IMR-90 (cell line): ENCODE results near the gene S100A8.

ENCODE experiments used
- BHLHE40 ChIP-seq: fragments of 150-350 bp; IDR thresholded peaks from 2 replicates; pipeline ENCODE4 v1.6.1; 2016; ENCODE audit warnings: mild to moderate bottlenecking, low read depth, low read length
- CEBPB ChIP-seq: IDR thresholded peaks from 2 replicates; pipeline ENCODE4 v1.6.1; 2012; ENCODE audit warnings: low read depth, low read length, improper control_type of control experiment
- MAZ ChIP-seq: IDR thresholded peaks from 2 replicates; pipeline ENCODE4 v1.6.1; 2012; ENCODE audit warnings: low read depth, mild to moderate bottlenecking, low read length, improper control_type of control experiment, moderate library complexity, borderline replicate concordance
- MXI1 ChIP-seq: IDR thresholded peaks from 2 replicates; pipeline ENCODE4 v1.6.1; 2012; ENCODE audit warnings: low read depth, mild to moderate bottlenecking, low read length, moderate library complexity, borderline replicate concordance
- POLR2A ChIP-seq: IDR thresholded peaks from 2 replicates; pipeline ENCODE4 v1.6.1; 2012; ENCODE audit warnings: mild to moderate bottlenecking, low read depth, low read length
- RFX5 ChIP-seq: IDR thresholded peaks from 2 replicates; pipeline ENCODE4 v1.8.0; 2012; ENCODE audit warnings: low read depth, mild to moderate bottlenecking, low read length, moderate library complexity
- SMC3 ChIP-seq: fragments of 150-350 bp; IDR thresholded peaks from 2 replicates; pipeline ENCODE4 v1.6.1; 2016; ENCODE audit warnings: low read depth, mild to moderate bottlenecking, antibody characterized with exemption, low read length, moderate library complexity
- TF ChIP-seq, protein P1 (sequence below): conservative IDR thresholded peaks from 2 replicates; pipeline ENCODE4 v1.5.1; 2012; ENCODE audit warnings: mild to moderate bottlenecking, low read depth, low read length, improper control_type of control experiment
- TF ChIP-seq, protein P2 (sequence below): fragments of 150-350 bp; IDR thresholded peaks from 2 replicates; pipeline ENCODE4 v1.6.1; 2016; ENCODE audit warnings: low read depth, mild to moderate bottlenecking, low read length, moderate library complexity, borderline replicate concordance

DNA sequence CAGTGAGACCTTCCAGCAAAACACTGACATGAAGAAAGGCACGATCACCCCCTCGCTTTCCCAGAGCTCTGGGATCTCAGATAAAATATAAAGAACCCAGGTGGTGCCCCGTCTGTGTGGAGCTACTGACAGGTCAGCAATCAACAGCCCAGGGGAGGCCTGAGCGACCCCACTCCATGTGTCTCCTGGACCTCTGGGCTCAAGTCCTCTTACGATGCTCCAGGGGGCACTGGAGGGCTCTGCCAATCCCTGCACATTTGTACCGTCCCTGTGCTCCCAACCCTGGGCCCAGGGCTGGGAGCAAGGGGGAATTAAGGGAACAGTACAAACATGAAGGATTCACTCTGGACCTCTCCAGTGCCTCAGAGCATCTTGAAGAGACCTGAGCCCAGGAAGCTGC lies 37.9 kb upstream of the S100A8 start:
- TF ChIP-seq CEBPB (no peak), SMC3 (no peak), MXI1 (no peak), RFX5 (no peak), POLR2A (no peak), BHLHE40 (no peak), MAZ (no peak)
- TF ChIP-seq, protein P1, sequence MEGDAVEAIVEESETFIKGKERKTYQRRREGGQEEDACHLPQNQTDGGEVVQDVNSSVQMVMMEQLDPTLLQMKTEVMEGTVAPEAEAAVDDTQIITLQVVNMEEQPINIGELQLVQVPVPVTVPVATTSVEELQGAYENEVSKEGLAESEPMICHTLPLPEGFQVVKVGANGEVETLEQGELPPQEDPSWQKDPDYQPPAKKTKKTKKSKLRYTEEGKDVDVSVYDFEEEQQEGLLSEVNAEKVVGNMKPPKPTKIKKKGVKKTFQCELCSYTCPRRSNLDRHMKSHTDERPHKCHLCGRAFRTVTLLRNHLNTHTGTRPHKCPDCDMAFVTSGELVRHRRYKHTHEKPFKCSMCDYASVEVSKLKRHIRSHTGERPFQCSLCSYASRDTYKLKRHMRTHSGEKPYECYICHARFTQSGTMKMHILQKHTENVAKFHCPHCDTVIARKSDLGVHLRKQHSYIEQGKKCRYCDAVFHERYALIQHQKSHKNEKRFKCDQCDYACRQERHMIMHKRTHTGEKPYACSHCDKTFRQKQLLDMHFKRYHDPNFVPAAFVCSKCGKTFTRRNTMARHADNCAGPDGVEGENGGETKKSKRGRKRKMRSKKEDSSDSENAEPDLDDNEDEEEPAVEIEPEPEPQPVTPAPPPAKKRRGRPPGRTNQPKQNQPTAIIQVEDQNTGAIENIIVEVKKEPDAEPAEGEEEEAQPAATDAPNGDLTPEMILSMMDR: no peak
- TF ChIP-seq, protein P2, sequence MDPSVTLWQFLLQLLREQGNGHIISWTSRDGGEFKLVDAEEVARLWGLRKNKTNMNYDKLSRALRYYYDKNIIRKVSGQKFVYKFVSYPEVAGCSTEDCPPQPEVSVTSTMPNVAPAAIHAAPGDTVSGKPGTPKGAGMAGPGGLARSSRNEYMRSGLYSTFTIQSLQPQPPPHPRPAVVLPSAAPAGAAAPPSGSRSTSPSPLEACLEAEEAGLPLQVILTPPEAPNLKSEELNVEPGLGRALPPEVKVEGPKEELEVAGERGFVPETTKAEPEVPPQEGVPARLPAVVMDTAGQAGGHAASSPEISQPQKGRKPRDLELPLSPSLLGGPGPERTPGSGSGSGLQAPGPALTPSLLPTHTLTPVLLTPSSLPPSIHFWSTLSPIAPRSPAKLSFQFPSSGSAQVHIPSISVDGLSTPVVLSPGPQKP: no peak
